Right lobe of liver (tissue), 6 donors: ENCODE data around the gene CDH4. TPM values are rescaled to one million over a fixed set of nuclear protein-coding genes. Genes with fewer than 3 reads are reported as not detected.

Source experiments
- ATAC-seq, 4 donors: fragments of 200-7000 bp; cut with Tn5 transposase; one replicate each; pipeline ENCODE4 v1.9.1; 2020; ENCODE audit warnings: mild to moderate bottlenecking in 4 of 4, moderate library complexity in 4 of 4
- DNase-seq, 3 donors: peaks; one replicate each; pipeline ENCODE4 v3.0.0-alpha.2; 2020
- H3K27ac ChIP-seq, 3 donors: fragments of 200-600 bp; one replicate each; pipeline ENCODE4 v1.8.0; 2022
- H3K27me3 ChIP-seq, 2 donors: fragments of 200-600 bp; one replicate each; pipeline ENCODE4 v1.8.0; 2022
- H3K36me3 ChIP-seq, 4 donors: fragments of 200-600 bp; sonication (generic) in 1 of 4; one replicate each; pipeline versions ENCODE4 v1.5.1 to v1.8.0; 2017 to 2022; ENCODE audit warnings: control low read depth in 1 of 4
- H3K4me1 ChIP-seq, 4 donors: fragments of 200-600 bp; sonication (generic) in 1 of 4; one replicate each; pipeline versions ENCODE4 v1.5.1 to v1.8.0; 2017 to 2022; ENCODE audit warnings: control low read depth in 1 of 4
- H3K4me3 ChIP-seq, 3 donors: fragments of 200-600 bp; one replicate each; pipeline ENCODE4 v1.8.0; 2022
- H3K9me3 ChIP-seq, 4 donors: fragments of 200-600 bp; sonication (generic) in 1 of 4; one replicate each; pipeline versions ENCODE4 v1.5.1 to v1.8.0; 2017 to 2022; ENCODE audit warnings: control low read depth in 1 of 4
- POLR2A ChIP-seq: fragments of 450-650 bp; IDR thresholded peaks from one replicate; pipeline ENCODE4 v1.6.1; 2017; ENCODE audit warnings: antibody characterized with exemption, mild to moderate bottlenecking
- WGBS: methylation state at CpG from one replicate; pipeline ENCODE4 v1.1.6; 2018; ENCODE audit warnings: low coverage, low lambda C conversion rate; ENCODE audit not compliant: insufficient coverage; ENCODE audit errors: missing lambda C conversion rate; 5-methylcytosine and 5-hydroxymethylcytosine counted together
- intact Hi-C, 2 donors: fragments of 100-400 bp; cut with DNase I; formaldehyde crosslinking; loops; one replicate each; pipeline versions ENCODE4 v1.11.2 to v1.14.1; 2022
- total RNA-seq, 6 experiments: library from RNA; depleted of rRNA in 2 of 6; stranded (reverse); fragments of >200 nt in 2 of 6; fragmentation: NEBNext Ultra II Directional in 3 of 6; extraction: Animal tissue kit (Norgen Biotek cat#: 25700) in 3 of 6; gene quantifications; one replicate each; pipeline versions ENCODE4 v1.1.0 to v1.2.4, GENCODE V29; 2016 to 2023
- TF ChIP-seq, protein P1 (sequence below), 4 donors: fragments of 200-600 bp in 3 of 4; fragments of 450-650 bp in 1 of 4; IDR thresholded peaks; one replicate each; pipeline versions ENCODE4 v1.5.1 to v1.8.0; 2016 to 2022; ENCODE audit warnings: antibody characterized with exemption in 4 of 4, mild to moderate bottlenecking in 2 of 4
- donor health status: DM: no; HTN: yes; CAD: no.
- donor health status: DM: no; HTN: no; CAD: no.
- donor health status: DM: no; HTN: no; CAD: no.
- donor health status: DM: no; HTN: yes; CAD: no.
- donor health status: DM: no; HTN: yes; CAD: no.

The CDH4 gene
- total RNA-seq, 6 experiments from 2014 or later, result 0.02 to 0.14 (median 0.09) TPM; not detected in 3

DNA sequence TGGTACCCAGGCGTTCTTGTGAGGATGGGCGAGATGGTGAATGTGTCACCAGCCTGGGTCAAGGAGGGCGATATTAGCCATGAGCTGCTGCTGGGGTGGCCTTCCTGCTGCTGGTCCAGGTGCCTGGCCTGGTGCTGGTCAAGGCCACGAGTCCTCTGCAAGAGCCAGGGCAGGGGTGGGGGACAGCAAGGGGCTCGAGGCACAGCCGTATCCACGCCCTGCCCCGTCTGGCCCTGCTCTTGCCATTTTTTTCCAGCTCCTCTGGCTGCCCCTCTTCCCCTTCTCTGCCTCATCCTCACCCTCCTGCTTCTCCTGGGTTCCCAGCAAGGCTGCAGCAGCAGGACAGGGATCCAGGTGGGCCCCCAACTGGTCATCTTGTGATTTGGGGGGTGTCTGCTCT, 51.2 kb downstream of the CDH4 start:
- intact Hi-C loops, result loop anchor here in 1 of 2 donors (10.0 kb wide), 1 partner anchor 62 kb away; no protein-coding TSS in a partner anchor
- Histone ChIP-seq H3K9me3 (no peaks in the 10 kb centered on the region), H3K4me3 (no peak overlapping the region), H3K36me3 (no peaks in the 10 kb centered on the region), H3K27me3 (no peaks in the 10 kb centered on the region), H3K4me1 (no peaks in the 10 kb centered on the region), H3K27ac (no peak overlapping the region)
- no peak for TF ChIP-seq POLR2A
- TF ChIP-seq, protein P1, sequence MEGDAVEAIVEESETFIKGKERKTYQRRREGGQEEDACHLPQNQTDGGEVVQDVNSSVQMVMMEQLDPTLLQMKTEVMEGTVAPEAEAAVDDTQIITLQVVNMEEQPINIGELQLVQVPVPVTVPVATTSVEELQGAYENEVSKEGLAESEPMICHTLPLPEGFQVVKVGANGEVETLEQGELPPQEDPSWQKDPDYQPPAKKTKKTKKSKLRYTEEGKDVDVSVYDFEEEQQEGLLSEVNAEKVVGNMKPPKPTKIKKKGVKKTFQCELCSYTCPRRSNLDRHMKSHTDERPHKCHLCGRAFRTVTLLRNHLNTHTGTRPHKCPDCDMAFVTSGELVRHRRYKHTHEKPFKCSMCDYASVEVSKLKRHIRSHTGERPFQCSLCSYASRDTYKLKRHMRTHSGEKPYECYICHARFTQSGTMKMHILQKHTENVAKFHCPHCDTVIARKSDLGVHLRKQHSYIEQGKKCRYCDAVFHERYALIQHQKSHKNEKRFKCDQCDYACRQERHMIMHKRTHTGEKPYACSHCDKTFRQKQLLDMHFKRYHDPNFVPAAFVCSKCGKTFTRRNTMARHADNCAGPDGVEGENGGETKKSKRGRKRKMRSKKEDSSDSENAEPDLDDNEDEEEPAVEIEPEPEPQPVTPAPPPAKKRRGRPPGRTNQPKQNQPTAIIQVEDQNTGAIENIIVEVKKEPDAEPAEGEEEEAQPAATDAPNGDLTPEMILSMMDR (IDR thresholded peaks at IDR 0.05), result no peak
- DNase-seq (no peak), ATAC-seq (no peak)
- no CpG with 5 or more reads among the region's 8 CpGs for WGBS

GRCh38 chr20:61303675-61304074, 51.6 kb downstream of the CDH4 start:
- ATAC-seq (no peak), DNase-seq (no peak)
- no peak for TF ChIP-seq POLR2A
- TF ChIP-seq, protein P1 (IDR thresholded peaks at IDR 0.05), result no peak
- Histone ChIP-seq H3K4me3 (no peak overlapping the region), H3K27me3 (no peaks in the 10 kb centered on the region), H3K9me3 (no peaks in the 10 kb centered on the region), H3K36me3 (no peaks in the 10 kb centered on the region), H3K27ac (no peak overlapping the region), H3K4me1 (no peaks in the 10 kb centered on the region)
- intact Hi-C loops, result loop anchor here in 1 of 2 donors (10.0 kb wide), 1 partner anchor 61 kb away; no protein-coding TSS in a partner anchor
- WGBS, result 67% methylated on average over 6 of the region's 12 CpGs

DNA sequence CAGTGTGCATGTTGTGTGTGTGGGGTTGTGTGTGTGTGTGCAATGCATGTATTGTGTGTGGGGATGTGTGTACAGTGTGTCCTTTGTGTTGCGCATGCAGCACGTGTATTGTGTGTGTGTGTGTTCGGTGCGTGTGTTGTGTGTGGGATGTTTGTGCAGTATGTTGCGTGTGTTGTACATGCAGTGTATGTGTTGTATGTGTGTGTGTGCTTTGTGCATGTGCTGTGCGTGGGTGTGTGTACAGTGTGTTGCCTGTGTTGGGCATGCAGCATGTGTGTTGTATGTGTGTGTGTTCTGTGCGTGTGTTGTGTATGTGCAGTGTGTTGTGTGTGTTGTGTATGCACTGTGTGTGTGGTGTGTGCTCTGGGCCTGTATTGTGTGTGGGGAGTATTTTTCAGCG, 52.7 kb downstream of the CDH4 start:
- ATAC-seq (no peak), DNase-seq (peak in 1 of 3 donors; percentile 18)
- intact Hi-C loops, result loop anchor here in 1 of 2 donors (10.0 kb wide), 1 partner anchor 60 kb away; no protein-coding TSS in a partner anchor
- Histone ChIP-seq H3K4me3 (no peak overlapping the region), H3K36me3 (no peaks in the 10 kb centered on the region), H3K27me3 (no peaks in the 10 kb centered on the region), H3K9me3 (no peaks in the 10 kb centered on the region), H3K27ac (no peak overlapping the region), H3K4me1 (no peaks in the 10 kb centered on the region)
- WGBS, result 68% methylated on average over 4 of the region's 8 CpGs
- TF ChIP-seq POLR2A, result no peak
- TF ChIP-seq, protein P1 (IDR thresholded peaks at IDR 0.05), result no peak

GRCh38 chr20:61306937-61307475, 54.9 kb downstream of the CDH4 start:
- H3K4me3 ChIP-seq, result no peak overlapping the region
- ATAC-seq (no peak), DNase-seq (no peak)
- intact Hi-C loops, result loop anchor here in 1 of 2 donors (10.0 kb wide), 1 partner anchor 58 kb away; no protein-coding TSS in a partner anchor
- H3K9me3 ChIP-seq, result no peaks in the 10 kb centered on the region
- H3K27ac ChIP-seq, result no peak overlapping the region
- 52% methylated on average over 9 of the region's 10 CpGs for WGBS
- no peaks in the 10 kb centered on the region for H3K4me1 ChIP-seq
- no peaks in the 10 kb centered on the region for H3K27me3 ChIP-seq
- no peak for TF ChIP-seq POLR2A
- TF ChIP-seq, protein P1 (IDR thresholded peaks at IDR 0.05), result no peak
- no peaks in the 10 kb centered on the region for H3K36me3 ChIP-seq
